HepG2 (cell line): ENCODE data around the gene RPRML. TPM values are rescaled to one million over a fixed set of nuclear protein-coding genes. Genes with fewer than 3 reads are reported as not detected.

Experiments used
- ATAC-seq: fragments of 200-7000 bp; cut with Tn5 transposase; 3 replicates; pipeline ENCODE4 v1.9.1; 2020; ENCODE audit warnings: mild to moderate bottlenecking, moderate library complexity
- BruUV-seq: library from RNA; stranded (reverse); fragments of 400-500 nt; replicated peaks from 2 replicates; lab custom pipeline; 2021; lab: Mats Ljungman, UMichigan
- CTCF ChIA-PET: fragments of 300-600 bp; formaldehyde crosslinking; extraction: SDS; loops from one replicate; lab custom pipeline; 2021; ENCODE audit warnings: low total read pairs, inconsistent platforms, low intra/inter-chr PET ratio; lab: Yijun Ruan, JAX
- POLR2A ChIA-PET: fragments of 350-600 bp; sonication (Branson Sonifier 250); formaldehyde crosslinking; loops from one replicate; lab custom pipeline; 2020; ENCODE audit warnings: antibody characterized with exemption, inconsistent platforms; lab: Yijun Ruan, JAX
- DNase-seq: peaks from one replicate; pipeline ENCODE4 v3.0.0-alpha.2; 2015; ENCODE audit warnings: low spot score
- FAIRE-seq: peaks from 3 replicates; lab custom pipeline; 2011; peaks lifted over from hg19 to GRCh38; lab: Jason Lieb, UNC
- H2AFZ ChIP-seq: one replicate; pipeline ENCODE4 v1.6.1; 2011; ENCODE audit warnings: low read length, inconsistent platforms
- H3K27ac ChIP-seq: fragments of 300-600 bp; 3 replicates; pipeline ENCODE4 v1.8.0; 2011; ENCODE audit warnings: mixed run types, mild to moderate bottlenecking, mixed read lengths, low read length, inconsistent platforms; ENCODE audit not compliant: insufficient read depth; ENCODE audit errors: extremely low read length
- H3K27me3 ChIP-seq, 2 experiments: fragments of 200-600 bp in 1 of 2; 2 replicates in 1 of 2; 3 replicates in 1 of 2; pipeline versions ENCODE4 v1.6.0 to v1.8.0; 2011; ENCODE audit warnings: low read length in 2 of 2, mild to moderate bottlenecking in 2 of 2, moderate library complexity in 2 of 2, inconsistent platforms in 1 of 2; ENCODE audit not compliant: insufficient read depth in 2 of 2, control insufficient read depth in 1 of 2
- H3K36me3 ChIP-seq, 2 experiments: fragments of 200-600 bp in 1 of 2; replicated peaks in 1 of 2; 2 replicates in 1 of 2; 3 replicates in 1 of 2; pipeline versions ENCODE4 v1.5.1 to v1.8.0; 2011; ENCODE audit warnings: low read length in 2 of 2, inconsistent platforms in 1 of 2; ENCODE audit not compliant: insufficient read depth in 2 of 2, control insufficient read depth in 1 of 2
- H3K4me1 ChIP-seq: 2 replicates; pipeline ENCODE4 v1.5.1; 2012; ENCODE audit warnings: low read length, inconsistent platforms; ENCODE audit not compliant: insufficient read depth
- H3K4me2 ChIP-seq: 2 replicates; pipeline ENCODE4 v1.6.0; 2011; ENCODE audit warnings: low read depth, low read length, inconsistent platforms
- H3K4me3 ChIP-seq, 3 experiments: fragments of 200-600 bp in 1 of 3; sonication (generic), shearing (Covaris generic) in 1 of 3; replicated peaks in 1 of 3; 2 replicates each; pipeline ENCODE4 v1.5.1; 2011 to 2016; ENCODE audit warnings: low read length in 3 of 3, inconsistent platforms in 2 of 3, low read depth in 2 of 3, mild to moderate bottlenecking in 2 of 3, control low read depth in 1 of 3, mixed read lengths in 1 of 3; ENCODE audit not compliant: insufficient read depth in 1 of 3
- H3K79me2 ChIP-seq: one replicate; pipeline ENCODE4 v1.6.1; 2011; ENCODE audit warnings: low read length, inconsistent platforms; ENCODE audit not compliant: insufficient read depth
- H3K9ac ChIP-seq: 2 replicates; pipeline ENCODE4 v1.6.0; 2011; ENCODE audit warnings: mild to moderate bottlenecking, low read depth, low read length, inconsistent platforms; ENCODE audit not compliant: insufficient read depth
- H3K9me3 ChIP-seq: 2 replicates; pipeline ENCODE4 v1.5.1; 2012; ENCODE audit warnings: mild to moderate bottlenecking, low read length
- H4K20me1 ChIP-seq: 2 replicates; pipeline ENCODE4 v1.6.0; 2011; ENCODE audit warnings: inconsistent platforms, mild to moderate bottlenecking, low read length, moderate library complexity; ENCODE audit not compliant: insufficient read depth
- AGO2 ChIP-seq: fragments of 200-400 bp; formaldehyde crosslinking; optimal IDR thresholded peaks from 2 replicates; pipeline ENCODE3; 2017; ENCODE audit warnings: mild to moderate bottlenecking, low read depth, low read length, moderate library complexity
- CEBPG ChIP-seq: IDR thresholded peaks from 2 replicates; pipeline ENCODE4 v1.6.1; 2016
- HNRNPL ChIP-seq: fragments of 200-400 bp; formaldehyde crosslinking; IDR thresholded peaks from 2 replicates; pipeline ENCODE4 v1.6.1; 2017; ENCODE audit warnings: mild to moderate bottlenecking, low read depth, low read length
- KDM5B ChIP-seq: sonication (generic); formaldehyde crosslinking; IDR thresholded peaks from 2 replicates; pipeline ENCODE4 v1.4.0; 2020; ENCODE audit warnings: missing genetic modification reagents, mild to moderate bottlenecking, borderline replicate concordance
- POLR2AphosphoS2 ChIP-seq: IDR thresholded peaks from 2 replicates; pipeline ENCODE4 v1.6.1; 2011; ENCODE audit warnings: low read depth, low read length, improper control_type of control experiment
- RXRA ChIP-seq: sonication (generic); formaldehyde crosslinking; IDR thresholded peaks from 2 replicates; pipeline ENCODE4 v1.5.1; 2020; ENCODE audit warnings: missing genetic modification reagents
- SMYD3 ChIP-seq: sonication (generic); formaldehyde crosslinking; IDR thresholded peaks from 2 replicates; pipeline ENCODE4 v1.8.1; 2023; ENCODE audit warnings: mild to moderate bottlenecking, missing genetic modification reagents
- ZNF124 ChIP-seq: sonication (generic); formaldehyde crosslinking; IDR thresholded peaks from 2 replicates; pipeline ENCODE4 v1.4.0; 2020; ENCODE audit warnings: missing genetic modification reagents
- WGBS: methylation state at CpG from one replicate; pipeline ENCODE4 v1.1.6; 2017; ENCODE audit warnings: low lambda C conversion rate; 5-methylcytosine and 5-hydroxymethylcytosine counted together
- in situ Hi-C: cut with HindIII; loops from 2 replicates; pipeline ENCODE4 v1.10.0; 2017; ENCODE audit warnings: low pct_unique_long_range_greater_than_20kb; ENCODE audit not compliant: extremely low pct_ligation_motif_present
- intact Hi-C: fragments of 100-400 bp; cut with micrococcal nuclease; formaldehyde crosslinking; loops from one replicate; pipeline ENCODE4 v1.10.0; 2022; ENCODE audit not compliant: unreplicated experiment
- polyA plus RNA-seq, 8 experiments: library from polyadenylated mRNA; depleted of rRNA in 3 of 8; stranded (reverse) in 7 of 8; unstranded in 1 of 8; fragments of >200 nt; fragmentation: Illumina TruSeq in 4 of 8; extraction: Trizol in 4 of 8; gene quantifications; 2 replicates each; pipeline versions ENCODE4 v1.2.1 to v1.2.3, GENCODE V29; 2011 to 2016; ENCODE audit warnings: low read depth in 4 of 8, missing spikeins in 1 of 8, mixed read lengths in 1 of 8; ENCODE audit not compliant: insufficient read depth in 1 of 8
- total RNA-seq, 5 experiments: library from RNA; depleted of rRNA; stranded (reverse); fragments of >200 nt; fragmentation: Illumina TruSeq; extraction: Trizol; gene quantifications; 2 replicates each; pipeline ENCODE4 v1.2.3, GENCODE V29; 2016; ENCODE audit warnings: low read depth in 1 of 5
- TF ChIP-seq, protein P1 (sequence below): sonication (generic); formaldehyde crosslinking; IDR thresholded peaks from 2 replicates; pipeline ENCODE4 v1.8.0; 2022; ENCODE audit warnings: missing genetic modification reagents, mild to moderate bottlenecking, inconsistent platforms, borderline replicate concordance

Gene RPRML
- total and polyA plus RNA-seq, 2 of the 13 experiments (the other 11 are each of a cell fraction or from before 2014, with no cell fraction given), result not detected

DNA sequence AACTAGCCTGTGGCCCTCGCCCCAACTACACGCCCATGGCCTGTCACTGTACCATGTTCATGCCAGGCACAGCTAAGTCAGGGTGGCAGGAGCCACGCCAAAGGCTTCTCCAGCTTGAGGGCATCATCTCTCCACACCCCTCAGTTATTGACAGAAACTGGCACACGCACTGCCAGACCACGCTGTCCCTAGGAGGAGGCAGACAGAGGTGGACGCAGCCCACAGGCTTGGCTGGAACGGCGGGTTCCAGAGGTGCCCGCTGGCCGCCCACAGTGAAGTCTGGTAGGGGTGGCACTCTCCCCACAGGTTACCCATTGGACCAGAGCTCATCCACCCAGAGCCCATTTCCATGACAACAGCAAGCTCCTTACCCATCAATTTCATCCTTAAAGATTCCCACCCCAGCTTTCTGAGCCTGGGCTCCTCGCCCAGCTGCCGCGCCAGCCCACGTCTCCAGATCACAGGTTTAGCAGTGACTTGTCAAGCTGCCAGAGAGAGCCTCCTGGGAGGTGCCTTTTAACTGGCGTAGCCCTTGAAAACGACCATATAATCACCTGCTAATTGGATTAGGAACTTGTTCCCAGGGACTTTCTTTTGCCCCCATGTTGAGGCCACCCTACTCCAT is 27.9 kb downstream of the RPRML start:
- Histone ChIP-seq H3K4me1 (no peaks in the 10 kb centered on the region), H3K9me3 (no peaks in the 10 kb centered on the region), H3K27me3 (no peaks in the 10 kb centered on the region), H3K4me2 (no peak overlapping the region), H3K79me2 (no peaks in the 10 kb centered on the region), H4K20me1 (no peaks in the 10 kb centered on the region; the same call in 1 of the 2 replicates), H3K27ac (no peak overlapping the region), H3K36me3 (peaks cover 5 to 7% of the 10 kb centered on the region in 2 experiments; a peak in 4 of 5 replicates), H3K9ac (no peak overlapping the region), H2AFZ (no peak overlapping the region), H3K4me3 (no peak overlapping the region)
- DNase-seq (no peak), ATAC-seq (peak; percentile 11), FAIRE-seq (no peak)
- POLR2A ChIA-PET, result interaction anchor here (2.1 kb wide), 1 partner anchor 8 kb away, joined by 7 read pairs; no protein-coding TSS in a partner anchor
- intact Hi-C loops (no loop called here), in situ Hi-C loops (no loop called here)
- WGBS, result 95% methylated on average over 15 of the region's 16 CpGs
- CTCF ChIA-PET, result no interaction called here
- 0 out of 2 replicates have a peak, but pooled peaks have one; percentile 27 for TF ChIP-seq KDM5B
- no peak for TF ChIP-seq SMYD3 (CRISPR knock-in tag)
- no peak for TF ChIP-seq ZNF124 (CRISPR knock-in tag)
- TF ChIP-seq POLR2AphosphoS2, result peak; percentile 53; the same call in 1 of the 2 replicates
- TF ChIP-seq AGO2, result peak; percentile 74
- TF ChIP-seq, protein P1, sequence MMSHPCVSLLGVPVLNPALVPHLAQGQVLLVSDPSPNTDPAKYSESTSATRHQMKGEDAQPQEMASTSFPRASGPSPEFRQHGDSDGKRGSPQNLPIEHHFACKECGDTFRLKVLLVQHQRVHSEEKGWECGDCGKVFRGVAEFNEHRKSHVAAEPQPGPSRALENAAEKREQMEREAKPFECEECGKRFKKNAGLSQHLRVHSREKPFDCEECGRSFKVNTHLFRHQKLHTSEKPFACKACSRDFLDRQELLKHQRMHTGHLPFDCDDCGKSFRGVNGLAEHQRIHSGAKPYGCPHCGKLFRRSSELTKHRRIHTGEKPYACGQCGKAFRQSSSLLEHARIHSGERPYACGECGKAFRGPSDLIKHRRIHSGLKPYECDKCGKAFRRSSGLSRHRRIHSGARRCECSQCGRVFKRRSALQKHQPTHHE (CRISPR knock-in tag), result no peak
- no peak for TF ChIP-seq CEBPG (CRISPR knock-in tag)
- TF ChIP-seq RXRA, result no peak
- 0 out of 2 replicates have a peak, but pooled peaks have one; percentile 66 for TF ChIP-seq HNRNPL
- TF ChIP-seq, all 625 proteins: peak for 4
- BruUV-seq, result no TSS peak
